IMR-90 (cell line): Measurements from ENCODE around the gene ACSL1.

Source experiments
- CEBPB ChIP-seq: IDR thresholded peaks from 2 replicates; pipeline ENCODE4 v1.6.1; 2012; ENCODE audit warnings: low read depth, low read length, improper control_type of control experiment
- CTCF ChIP-seq: conservative IDR thresholded peaks from 2 replicates; pipeline ENCODE4 v1.5.1; 2012; ENCODE audit warnings: mild to moderate bottlenecking, low read depth, low read length, improper control_type of control experiment
- FOS ChIP-seq: fragments of 150-350 bp; IDR thresholded peaks from 2 replicates; pipeline ENCODE4 v1.6.1; 2016; ENCODE audit warnings: low read depth, low read length
- POLR2A ChIP-seq: IDR thresholded peaks from 2 replicates; pipeline ENCODE4 v1.6.1; 2012; ENCODE audit warnings: mild to moderate bottlenecking, low read depth, low read length
- RAD21 ChIP-seq: IDR thresholded peaks from 2 replicates; pipeline ENCODE4 v1.6.1; 2012; ENCODE audit warnings: low read length, improper control_type of control experiment
- RCOR1 ChIP-seq: IDR thresholded peaks from 2 replicates; pipeline ENCODE4 v1.6.1; 2012; ENCODE audit warnings: mild to moderate bottlenecking, low read length, improper control_type of control experiment; ENCODE audit not compliant: insufficient replicate concordance
- SMC3 ChIP-seq: fragments of 150-350 bp; IDR thresholded peaks from 2 replicates; pipeline ENCODE4 v1.6.1; 2016; ENCODE audit warnings: low read depth, mild to moderate bottlenecking, antibody characterized with exemption, low read length, moderate library complexity
- TF ChIP-seq, protein P1 (sequence below): fragments of 150-350 bp; IDR thresholded peaks from 2 replicates; pipeline ENCODE4 v1.6.1; 2017; ENCODE audit warnings: mild to moderate bottlenecking, antibody characterized with exemption, low read length, low read depth
- TF ChIP-seq, protein P2 (sequence below): fragments of 150-350 bp; IDR thresholded peaks from 2 replicates; pipeline ENCODE4 v1.6.1; 2016; ENCODE audit warnings: low read depth, mild to moderate bottlenecking, low read length, moderate library complexity, borderline replicate concordance

- TF ChIP-seq RCOR1 = no peak
- TF ChIP-seq CTCF = no peak
- TF ChIP-seq, protein P1, sequence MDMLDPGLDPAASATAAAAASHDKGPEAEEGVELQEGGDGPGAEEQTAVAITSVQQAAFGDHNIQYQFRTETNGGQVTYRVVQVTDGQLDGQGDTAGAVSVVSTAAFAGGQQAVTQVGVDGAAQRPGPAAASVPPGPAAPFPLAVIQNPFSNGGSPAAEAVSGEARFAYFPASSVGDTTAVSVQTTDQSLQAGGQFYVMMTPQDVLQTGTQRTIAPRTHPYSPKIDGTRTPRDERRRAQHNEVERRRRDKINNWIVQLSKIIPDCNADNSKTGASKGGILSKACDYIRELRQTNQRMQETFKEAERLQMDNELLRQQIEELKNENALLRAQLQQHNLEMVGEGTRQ = no peak
- no peak for TF ChIP-seq POLR2A
- TF ChIP-seq SMC3 = no peak
- TF ChIP-seq, protein P2, sequence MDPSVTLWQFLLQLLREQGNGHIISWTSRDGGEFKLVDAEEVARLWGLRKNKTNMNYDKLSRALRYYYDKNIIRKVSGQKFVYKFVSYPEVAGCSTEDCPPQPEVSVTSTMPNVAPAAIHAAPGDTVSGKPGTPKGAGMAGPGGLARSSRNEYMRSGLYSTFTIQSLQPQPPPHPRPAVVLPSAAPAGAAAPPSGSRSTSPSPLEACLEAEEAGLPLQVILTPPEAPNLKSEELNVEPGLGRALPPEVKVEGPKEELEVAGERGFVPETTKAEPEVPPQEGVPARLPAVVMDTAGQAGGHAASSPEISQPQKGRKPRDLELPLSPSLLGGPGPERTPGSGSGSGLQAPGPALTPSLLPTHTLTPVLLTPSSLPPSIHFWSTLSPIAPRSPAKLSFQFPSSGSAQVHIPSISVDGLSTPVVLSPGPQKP = no peak
- TF ChIP-seq RAD21 = no peak
- TF ChIP-seq FOS = no peak
- no peak for TF ChIP-seq CEBPB
These were observed 22.7 kb upstream of the ACSL1 start for GRCh38 chr4:184848510-184848909.
